Renal pelvis (tissue), 4 donors: ENCODE data around the gene MYO7A. TPM values are rescaled to one million over a fixed set of nuclear protein-coding genes. Genes with fewer than 3 reads are reported as not detected.

Experiments
- DNase-seq: peaks from one replicate; pipeline ENCODE4 v3.0.0-alpha.2; 2013
- polyA plus RNA-seq, 3 donors: library from polyadenylated mRNA; unstranded; fragments of 120-200 nt; gene quantifications; one replicate each; pipeline ENCODE4 v1.2.1, GENCODE V29; 2013; ENCODE audit not compliant: insufficient read length in 3 of 3

Gene MYO7A
- polyA plus RNA-seq, 3 donors = 2.9 to 4.0 (median 3.3) TPM

DNA sequence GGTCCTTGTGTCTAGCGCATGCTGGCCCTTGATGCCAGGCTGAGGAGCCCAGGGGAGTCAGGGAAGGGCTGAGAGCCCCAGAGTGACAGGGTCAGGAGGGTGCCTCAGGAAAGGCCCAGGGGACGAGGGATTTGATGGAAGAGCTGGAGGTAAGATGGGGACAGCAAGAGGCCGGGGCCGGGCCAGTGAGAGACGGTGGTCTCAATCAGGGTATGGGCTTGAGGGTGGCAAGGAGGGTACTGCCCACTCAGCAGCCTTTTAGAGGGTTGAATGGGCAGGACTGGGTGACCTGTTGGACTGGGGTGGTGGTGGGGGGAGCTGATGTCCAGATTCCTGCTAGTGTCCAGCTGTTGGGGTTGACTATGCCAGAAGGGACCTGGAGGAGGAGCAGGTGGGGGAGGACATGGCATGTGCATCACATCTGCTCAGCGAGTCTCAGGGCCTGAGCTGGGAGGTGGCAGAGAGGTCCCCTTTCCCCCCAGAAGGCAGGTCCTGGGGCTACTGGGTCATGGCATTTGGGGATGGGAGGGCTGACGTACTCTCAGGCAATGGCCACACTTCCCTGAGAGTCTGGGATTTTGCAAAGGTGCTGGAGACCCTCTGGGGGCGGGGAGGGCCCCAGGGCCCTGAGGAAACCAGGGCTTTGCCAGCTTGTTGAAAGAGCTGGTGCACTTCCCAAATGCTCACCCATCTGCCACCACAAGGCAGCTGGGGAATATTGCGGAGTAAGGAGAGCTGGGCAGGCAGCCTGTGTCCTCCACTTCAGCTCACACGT is 18.4 kb downstream of the MYO7A start:
- no peak for DNase-seq

DNA sequence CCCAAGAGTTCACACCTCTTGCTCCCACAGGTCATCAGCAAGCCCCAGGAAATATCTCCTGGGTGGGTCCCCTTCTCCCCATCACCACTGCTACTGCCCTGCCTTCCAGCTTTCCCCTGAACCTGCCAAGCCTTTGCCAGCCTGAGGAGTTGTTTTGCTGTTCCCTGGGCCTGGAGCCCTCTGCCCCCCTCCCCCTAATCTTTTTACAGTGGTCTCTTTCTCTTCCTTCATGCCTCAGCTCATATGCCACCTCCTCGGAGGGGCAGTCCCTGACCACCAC is 18.9 kb downstream of the MYO7A start:
- DNase-seq = no peak

DNA sequence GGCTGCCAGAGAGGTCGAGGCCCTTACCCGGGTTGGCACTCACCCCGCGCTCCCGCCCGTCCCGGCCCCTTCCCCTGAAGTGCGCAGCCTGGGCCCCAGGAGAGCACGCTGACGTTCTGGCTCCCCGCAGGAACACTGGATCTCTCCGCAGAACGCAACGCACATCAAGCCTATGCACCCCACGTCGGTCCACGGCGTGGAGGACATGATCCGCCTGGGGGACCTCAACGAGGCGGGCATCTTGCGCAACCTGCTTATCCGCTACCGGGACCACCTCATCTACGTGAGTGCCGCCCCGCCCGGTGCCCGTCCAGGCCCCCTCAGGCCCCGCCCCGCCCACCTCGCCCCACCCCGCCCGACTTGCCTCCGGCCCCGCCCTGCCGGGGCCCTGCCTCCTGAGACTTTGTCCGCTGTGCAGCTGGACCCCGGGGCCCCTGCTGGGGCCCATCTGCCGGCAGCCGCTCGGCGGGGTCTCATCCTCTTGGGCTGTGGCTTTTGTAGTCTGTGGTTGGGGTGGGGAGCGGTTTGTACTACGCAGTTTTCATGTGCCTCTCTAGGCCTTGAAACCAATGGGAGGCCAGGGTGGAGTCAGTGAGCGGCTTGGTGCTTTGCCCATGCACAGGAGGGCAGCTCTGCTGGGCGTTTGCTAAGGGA is 19.7 kb downstream of the MYO7A start:
- no peak for DNase-seq

DNA sequence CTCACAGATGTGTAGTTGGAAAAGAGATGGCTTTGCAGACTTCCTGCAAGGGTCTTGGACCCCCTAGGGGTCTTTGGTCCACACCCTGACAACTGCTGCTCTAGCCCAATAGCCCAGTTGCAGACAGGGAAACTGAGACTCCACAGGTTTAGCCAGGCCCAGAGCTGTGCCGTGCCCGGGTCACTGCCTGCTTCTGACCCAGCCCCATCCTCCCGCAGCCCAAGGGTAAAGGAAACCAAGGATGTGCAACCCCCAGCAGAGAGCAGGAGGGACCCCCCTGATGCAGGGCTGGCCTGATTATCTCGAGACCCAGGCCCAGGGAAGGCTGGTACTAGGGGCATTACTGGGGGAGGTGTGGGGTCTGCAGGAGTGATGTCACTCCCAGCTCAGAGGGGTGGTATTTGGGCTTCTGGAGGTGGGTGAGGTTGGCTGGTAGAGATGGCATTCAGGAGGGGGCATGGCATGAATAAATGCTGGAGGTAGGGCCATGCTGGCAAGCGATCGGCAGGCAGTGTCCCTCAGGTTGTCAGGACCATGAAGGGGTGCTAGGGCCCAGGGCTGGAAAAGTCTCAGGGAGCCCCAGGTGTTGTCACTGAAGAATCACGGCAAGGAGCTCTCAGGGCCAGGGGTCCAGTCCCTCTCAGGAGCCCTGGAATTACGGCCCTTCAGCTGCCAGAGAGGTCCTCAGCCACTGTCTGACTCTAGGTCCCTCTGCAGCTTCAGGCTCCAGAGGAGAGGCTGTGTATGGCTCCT is 21.1 kb downstream of the MYO7A start:
- DNase-seq = no peak

DNA sequence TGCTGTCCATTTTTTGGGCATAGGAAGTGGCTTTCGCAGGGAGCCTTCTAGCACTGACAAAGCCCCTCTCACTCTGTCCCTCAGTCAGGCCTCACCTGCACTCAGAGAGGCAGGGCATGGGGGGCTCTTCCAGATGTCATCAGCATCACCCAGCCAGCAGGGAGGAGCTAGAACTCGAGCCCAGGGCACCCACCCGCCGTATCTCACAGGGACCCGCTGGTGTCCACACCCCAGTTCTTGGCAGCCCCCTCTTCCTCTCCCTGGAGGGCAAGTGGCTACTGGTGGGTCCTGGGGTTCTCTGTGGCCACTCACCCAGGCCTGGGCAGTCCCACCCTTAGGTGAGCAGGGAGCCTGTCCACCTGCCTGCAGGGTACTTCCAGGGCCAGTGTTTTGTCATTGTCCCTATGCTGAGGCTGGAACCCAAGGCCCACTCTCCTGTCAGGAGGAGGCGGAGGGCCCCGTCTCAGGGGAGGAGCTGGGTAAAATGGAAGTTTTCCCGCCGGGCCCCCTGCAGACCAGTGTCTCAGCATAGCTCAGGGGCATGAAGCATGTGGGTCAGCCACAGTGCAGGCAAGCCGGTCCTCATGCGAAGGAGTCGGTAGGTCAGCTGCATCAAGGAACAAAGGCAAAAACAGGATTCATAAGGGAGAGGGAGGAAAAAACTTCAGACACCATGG is 21.8 kb downstream of the MYO7A start:
- DNase-seq = no peak

DNA sequence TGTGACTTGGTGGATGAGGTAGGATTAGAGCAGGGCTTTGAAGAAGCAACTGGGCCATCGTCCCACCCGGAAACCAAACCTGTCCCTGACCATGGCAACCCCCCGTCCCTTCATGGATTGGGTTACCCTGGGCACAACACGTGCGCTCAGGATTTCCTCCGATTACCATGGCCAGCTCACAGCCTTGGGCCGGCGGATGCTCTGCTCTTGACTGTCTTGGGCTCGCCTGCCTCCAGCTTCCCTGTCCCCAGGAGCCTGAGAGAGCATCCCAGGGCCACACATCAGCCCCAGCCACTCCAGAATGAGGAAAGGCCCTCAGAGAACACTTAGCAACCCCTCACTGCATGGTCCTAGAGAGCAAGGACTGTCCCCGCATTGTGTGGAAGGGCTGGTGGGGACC is 22.8 kb downstream of the MYO7A start:
- DNase-seq = no peak

DNA sequence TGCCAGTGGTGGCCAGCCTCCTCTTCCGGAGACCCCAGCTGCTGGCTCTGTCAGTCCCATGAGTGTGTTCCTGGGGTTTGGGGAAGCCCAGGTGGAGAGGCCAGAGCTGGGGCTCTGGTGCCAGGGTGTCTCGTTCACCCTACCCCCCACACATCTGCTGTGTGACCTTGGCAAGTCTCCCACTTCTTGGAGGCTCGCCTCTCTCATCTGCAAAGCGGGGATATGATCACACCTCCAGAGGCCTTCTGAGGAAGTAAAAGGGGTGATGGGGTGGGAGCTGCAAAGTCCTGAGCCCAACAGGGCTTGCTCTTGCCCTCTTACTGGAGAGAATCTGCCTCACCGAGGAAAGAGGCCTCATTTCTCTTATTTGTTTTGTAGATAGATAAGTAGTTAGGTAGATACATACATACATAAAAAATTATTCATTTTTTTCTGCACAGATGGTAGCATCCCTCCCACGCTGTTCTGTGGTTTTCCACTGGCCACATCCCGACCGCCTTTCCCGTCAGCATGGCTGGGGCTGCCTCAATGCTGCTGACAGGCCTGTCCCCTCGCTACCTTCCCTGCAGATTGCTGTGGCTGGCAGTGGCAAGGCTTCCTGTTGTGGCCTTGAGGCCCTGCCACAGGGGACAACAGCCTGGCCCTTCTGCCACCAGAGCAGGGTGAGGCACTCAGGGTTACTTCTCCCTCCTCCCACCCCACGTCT is 23.9 kb downstream of the MYO7A start:
- no peak for DNase-seq

DNA sequence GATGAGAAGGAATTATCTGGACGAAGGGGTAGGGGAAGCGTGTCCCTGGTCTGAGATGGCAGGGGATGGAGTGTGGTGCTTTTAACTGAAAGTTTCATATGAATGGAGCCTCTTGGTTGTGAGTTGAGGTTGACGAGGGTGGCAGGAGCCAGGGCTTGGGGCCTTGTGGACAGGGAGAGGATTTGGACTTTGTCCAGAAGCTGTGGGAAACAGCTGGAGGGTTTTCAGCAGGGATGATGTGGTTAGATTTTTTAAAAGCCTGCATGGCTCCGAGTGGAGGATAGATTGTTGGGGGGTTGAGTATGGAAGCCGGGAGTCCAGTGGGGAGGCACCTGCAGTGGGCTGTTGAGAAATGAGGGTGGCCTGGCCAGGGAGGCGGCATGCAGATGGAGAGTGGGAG is 24.8 kb downstream of the MYO7A start:
- DNase-seq = no peak

DNA sequence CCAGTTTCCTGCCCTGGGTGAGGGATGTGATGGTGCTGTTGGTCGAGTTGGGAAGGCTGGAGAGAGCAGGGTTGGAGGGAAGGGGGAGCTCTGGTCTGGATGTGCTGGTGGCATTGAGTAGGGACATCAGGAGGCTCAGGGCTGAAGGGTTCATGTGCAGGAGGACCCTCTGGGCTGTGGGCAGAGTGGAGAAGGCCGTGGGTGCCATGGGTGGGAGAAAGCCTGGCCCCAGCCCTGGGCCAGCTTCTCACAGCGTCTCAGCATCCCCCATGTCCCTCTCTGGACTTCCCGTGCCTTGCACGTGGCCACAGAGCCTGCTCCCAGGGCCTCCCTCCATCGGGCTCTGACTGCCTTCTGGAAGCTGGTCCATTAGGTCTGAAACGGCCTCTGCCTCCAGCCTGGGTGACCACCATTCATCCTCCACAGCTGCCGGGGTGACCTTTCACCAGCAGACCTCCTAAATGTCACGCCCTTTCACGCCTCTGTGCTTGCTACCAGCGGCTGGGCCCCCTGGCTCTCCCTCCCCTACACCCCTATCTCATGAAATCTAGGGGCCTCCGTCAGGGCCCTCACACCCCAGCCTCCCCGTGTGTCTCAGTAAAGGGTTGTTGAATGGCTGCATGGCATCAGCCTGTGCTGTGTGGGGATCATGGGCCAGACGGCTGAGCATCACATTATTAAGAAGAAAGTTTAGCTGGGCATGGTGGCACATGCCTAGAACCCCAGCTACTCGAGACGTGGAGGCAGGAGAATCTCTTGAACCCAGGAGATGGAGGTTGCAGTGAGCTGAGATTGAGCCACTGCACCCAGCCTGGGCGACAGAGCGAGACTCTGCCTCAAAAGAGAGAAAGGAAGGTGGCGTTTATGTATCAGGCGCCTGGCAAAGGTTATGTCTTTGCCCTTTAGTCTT is 25.5 kb downstream of the MYO7A start:
- DNase-seq = no peak

DNA sequence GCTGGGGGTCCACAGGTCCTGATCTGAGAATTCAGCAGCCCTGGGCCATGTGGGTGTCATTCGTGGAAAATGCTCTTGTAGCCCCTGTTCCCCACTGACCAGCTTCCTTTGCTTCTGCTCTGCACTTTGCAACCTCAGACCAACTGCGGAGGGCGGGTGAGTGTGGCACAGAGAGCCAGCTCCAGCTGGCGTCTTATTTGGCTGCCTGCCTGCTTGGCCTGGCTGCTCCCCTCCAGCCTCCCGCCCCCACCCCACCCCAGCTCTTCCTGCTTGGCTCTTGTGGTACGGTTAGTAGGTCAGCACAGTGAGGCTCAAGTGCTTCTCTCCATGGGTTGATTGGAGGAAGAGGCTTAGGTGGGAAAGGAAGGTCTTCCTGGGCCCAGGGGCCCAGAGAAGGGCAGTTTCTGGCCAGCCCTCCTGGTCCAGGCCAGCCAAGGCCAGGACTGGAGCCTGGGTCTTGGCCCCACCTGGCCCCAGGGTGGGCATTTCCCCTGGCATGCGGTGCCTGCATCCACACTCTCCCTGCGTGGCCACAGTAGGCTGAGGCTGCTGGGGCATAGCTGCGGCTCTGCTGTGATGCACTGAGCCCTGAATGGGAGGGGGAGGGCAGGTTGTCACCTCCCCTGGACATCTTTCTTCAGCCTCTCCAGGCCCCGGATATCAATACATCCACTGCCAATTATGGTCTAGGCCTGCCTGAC is 26.5 kb downstream of the MYO7A start:
- no peak for DNase-seq

DNA sequence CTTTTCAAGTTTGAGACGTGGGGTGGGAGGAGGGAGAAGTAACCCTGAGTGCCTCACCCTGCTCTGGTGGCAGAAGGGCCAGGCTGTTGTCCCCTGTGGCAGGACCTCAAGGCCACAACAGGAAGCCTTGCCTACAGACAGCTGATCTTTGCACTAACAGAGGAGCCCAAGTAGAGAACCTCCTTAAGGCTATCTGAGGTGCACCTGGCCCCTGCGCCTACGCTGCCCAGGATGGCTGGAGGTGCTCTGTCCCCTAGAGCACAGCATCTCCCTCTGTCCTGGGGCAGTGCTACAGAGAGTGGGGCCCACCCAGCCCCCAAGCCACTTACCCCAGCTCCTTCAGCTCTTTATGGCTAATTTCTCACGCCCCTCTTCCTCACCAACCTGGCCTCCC is 27.0 kb downstream of the MYO7A start:
- no peak for DNase-seq

DNA sequence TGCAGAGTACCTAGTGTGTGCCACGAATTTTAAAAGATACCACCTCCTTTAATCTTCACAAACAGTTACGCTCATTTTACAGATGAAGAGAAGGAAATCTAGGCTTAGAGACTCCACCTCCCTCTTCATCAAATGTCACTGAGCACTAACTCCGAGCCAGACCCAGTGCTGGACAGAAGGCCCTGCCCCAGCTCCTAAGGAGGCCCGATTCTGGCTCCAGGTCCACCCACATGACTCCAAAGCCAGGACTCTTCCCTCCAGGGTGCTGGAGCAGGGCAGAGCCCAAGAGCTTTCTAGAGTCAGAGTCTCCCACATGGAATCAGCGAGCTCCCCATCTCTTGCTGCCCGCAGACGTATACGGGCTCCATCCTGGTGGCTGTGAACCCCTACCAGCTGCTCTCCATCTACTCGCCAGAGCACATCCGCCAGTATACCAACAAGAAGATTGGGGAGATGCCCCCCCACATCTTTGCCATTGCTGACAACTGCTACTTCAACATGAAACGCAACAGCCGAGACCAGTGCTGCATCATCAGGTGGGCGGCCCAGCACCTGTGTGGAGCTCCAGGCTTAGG is 27.6 kb downstream of the MYO7A start:
- DNase-seq = no peak

DNA sequence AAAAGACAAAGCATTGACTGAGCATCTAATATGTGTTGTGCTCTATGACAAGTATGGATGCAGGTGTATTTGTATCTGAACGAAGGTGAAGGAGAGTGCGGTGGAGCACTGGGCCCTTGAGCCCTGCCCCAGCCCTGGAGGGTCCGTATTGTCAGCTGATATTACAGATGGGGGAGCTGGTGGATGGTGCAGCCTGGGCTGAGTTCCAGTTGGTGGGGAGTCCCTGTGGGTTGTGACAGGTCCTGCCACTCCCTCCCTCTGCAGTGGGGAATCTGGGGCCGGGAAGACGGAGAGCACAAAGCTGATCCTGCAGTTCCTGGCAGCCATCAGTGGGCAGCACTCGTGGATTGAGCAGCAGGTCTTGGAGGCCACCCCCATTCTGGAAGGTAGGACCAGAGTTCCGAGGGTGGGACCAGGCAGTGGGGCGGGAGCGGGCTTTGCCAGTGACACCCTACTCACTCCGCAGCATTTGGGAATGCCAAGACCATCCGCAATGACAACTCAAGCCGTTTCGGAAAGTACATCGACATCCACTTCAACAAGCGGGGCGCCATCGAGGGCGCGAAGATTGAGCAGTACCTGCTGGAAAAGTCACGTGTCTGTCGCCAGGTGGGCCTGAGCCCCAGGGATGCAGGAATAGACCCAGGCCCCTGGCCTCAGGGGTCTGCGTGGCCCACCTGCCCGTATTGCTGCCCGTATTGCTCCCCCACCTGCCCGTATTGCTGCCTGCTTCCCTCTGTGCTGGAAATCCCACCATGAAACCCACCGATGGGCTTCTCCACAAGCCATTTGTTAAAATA is 28.6 kb downstream of the MYO7A start:
- no peak for DNase-seq

DNA sequence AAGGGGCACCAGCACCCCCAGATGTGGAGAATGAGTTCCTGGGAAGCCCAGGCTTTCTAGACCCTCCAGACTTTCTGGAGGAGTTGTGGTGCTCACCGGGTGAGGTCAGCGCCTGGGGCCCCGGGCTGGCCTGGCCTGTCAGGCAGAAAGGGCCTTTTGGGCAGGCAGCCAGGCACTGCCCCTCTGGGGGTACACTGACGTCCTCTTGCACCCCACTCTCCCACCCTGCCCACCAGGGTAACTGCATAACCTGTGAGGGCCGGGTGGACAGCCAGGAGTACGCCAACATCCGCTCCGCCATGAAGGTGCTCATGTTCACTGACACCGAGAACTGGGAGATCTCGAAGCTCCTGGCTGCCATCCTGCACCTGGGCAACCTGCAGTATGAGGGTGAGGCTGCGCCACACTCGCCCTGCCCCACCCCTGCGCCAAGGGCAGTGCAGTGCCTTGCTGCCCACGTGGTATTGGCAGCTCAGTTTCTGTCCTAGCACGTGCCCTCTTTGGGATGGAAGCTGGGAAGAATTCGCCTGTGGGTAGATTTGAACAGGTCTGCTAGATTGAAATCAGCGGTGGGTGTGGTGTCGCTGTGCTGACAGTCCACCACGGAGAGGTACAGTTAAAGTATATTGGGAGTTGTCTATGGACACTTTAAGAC is 30.1 kb downstream of the MYO7A start:
- no peak for DNase-seq

DNA sequence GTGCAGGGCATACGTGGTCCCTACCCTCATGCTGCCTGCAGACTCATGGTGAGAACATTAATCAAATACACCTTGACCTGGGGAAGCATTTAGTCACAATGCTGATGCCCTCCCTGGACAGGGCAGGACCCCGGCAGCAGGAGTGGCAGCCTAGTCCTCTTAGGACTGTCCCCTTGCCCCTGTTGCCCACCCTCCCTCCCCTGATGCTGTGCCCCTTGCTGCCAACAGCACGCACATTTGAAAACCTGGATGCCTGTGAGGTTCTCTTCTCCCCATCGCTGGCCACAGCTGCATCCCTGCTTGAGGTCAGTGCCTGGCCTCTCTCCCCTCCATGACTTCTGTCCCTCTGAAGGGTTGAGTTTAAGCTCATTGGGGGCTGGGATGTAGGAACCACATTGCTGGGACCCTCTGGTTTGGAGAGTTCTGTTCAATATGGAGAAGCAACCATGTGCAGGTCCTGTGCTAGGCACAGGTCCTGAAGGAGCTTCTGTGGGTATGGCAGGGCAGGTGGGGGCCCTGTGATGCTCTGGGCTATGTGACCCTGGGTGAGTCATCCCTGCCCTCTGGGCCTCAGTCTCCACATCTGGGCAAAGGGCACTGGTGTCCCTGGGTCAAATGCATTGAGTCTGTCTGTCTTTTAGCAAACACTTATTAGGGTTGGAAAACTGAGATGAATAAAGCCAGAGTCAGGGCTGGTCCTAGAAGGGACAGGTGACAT is 31.3 kb downstream of the MYO7A start:
- DNase-seq = no peak

DNA sequence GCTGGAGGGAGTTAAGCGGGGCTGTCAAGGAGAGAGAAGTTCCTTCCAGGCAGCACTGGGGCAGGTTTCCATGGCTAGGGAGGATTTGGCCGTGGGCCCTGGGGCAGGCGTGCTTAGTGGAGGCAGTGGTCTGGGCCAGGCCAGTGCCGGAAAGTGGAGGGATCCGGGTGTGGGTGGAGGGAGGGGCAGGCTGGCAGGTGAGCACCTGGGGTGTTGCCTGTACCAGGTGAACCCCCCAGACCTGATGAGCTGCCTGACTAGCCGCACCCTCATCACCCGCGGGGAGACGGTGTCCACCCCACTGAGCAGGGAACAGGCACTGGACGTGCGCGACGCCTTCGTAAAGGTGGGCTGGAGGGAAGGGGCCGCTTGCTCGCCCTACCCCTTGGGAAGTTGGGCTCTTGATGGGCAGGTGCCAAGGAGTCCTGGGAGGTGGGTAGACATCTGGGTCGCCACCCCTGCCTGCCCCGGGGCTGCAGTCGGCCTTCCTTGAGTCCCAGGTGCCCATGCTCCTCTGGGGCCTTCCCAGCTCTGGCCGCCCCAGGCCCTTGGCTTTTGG is 32.0 kb downstream of the MYO7A start:
- no peak for DNase-seq

DNA sequence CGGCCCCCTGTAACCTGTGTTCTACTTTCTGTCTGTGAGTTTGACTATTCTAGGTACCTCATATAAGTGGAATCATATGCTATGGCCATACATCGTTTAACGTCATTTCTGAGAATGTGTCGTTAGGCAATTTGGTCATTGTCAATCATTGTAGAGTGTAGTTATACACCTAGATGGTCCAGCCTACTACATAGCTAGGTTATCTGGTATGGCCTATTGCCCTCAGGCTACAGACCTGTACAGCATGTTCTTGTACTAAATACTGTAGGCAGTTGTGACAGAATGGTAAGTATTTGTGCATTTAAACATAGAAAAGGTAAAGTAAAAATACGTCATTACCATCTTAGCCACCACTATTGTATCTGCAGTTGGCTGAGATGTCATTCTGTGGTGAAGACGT is 35.2 kb downstream of the MYO7A start:
- DNase-seq = no peak

DNA sequence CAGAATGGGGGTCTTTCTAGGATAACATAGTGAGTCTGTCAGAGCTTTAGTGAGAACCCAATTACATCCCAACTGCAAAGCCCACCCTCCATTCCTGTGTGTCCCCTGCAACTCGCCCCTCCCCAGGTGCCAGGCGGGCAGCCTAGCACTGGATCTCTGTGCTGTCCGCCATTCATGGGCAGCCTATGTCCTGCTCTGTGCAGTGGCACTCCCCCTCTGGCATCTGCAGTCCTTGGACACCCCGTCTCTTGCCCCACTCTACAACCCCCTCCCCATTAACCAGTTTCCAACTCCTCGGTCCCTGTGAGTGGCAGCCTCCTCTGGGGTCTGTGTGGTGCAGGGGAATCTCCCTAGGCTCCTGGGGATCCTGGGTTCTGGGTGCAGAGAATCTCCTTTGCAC is 37.0 kb downstream of the MYO7A start:
- DNase-seq = no peak
